Measurements from ENCODE around the gene HARBI1.
A peak's percentile ranks its signal among the peaks of the same experiment; 100 is the strongest.

The HARBI1 gene

GRCh38 chr11:46625406-46625805 lies 8.4 kb upstream of the HARBI1 start:
- H3K4me3 ChIP-seq (replicated peaks; ENCODE audit: low read depth, low read length): no peak overlapping the region
- DNase-seq (ENCODE audit: extremely low read depth, low read depth): no peak
- no peak for TF ChIP-seq CTCF (IDR thresholded peaks at IDR 0.05; ENCODE audit: low read depth, low read length, missing control alignments)

- DNase-seq (ENCODE audit: extremely low read depth, low read depth): no peak
- peak overlapping the region; percentile 77 for H3K4me3 ChIP-seq (replicated peaks; ENCODE audit: low read depth, low read length)
- TF ChIP-seq CTCF (IDR thresholded peaks at IDR 0.05; ENCODE audit: low read depth, low read length, missing control alignments): no peak
Observed at GRCh38 chr11:46618837-46619236, 1.8 kb upstream of the HARBI1 start.

- DNase-seq (ENCODE audit: extremely low read depth, low read depth): no peak
- no peak for TF ChIP-seq CTCF (IDR thresholded peaks at IDR 0.05; ENCODE audit: low read depth, low read length, missing control alignments)
- peak overlapping the region; percentile 77 for H3K4me3 ChIP-seq (replicated peaks; ENCODE audit: low read depth, low read length)
Observed at GRCh38 chr11:46617972-46618314, 916 bp upstream of the HARBI1 start.

- peak; percentile 6 for DNase-seq (ENCODE audit: extremely low read depth, low read depth)
- peak overlapping the region; percentile 77 for H3K4me3 ChIP-seq (replicated peaks; ENCODE audit: low read depth, low read length)
- no peak for TF ChIP-seq CTCF (IDR thresholded peaks at IDR 0.05; ENCODE audit: low read depth, low read length, missing control alignments)
Observed at GRCh38 chr11:46616551-46617133, 385 bp downstream of the HARBI1 start.

GRCh38 chr11:46615756-46616155 lies 1.3 kb downstream of the HARBI1 start:
- H3K4me3 ChIP-seq (replicated peaks; ENCODE audit: low read depth, low read length): no peak overlapping the region
- TF ChIP-seq CTCF (IDR thresholded peaks at IDR 0.05; ENCODE audit: low read depth, low read length, missing control alignments): no peak
- DNase-seq (ENCODE audit: extremely low read depth, low read depth): no peak

- no peak for TF ChIP-seq CTCF (IDR thresholded peaks at IDR 0.05; ENCODE audit: low read depth, low read length, missing control alignments)
- H3K4me3 ChIP-seq (replicated peaks; ENCODE audit: low read depth, low read length): no peak overlapping the region
- no peak for DNase-seq (ENCODE audit: extremely low read depth, low read depth)
Observed at GRCh38 chr11:46612326-46612725, 4.7 kb downstream of the HARBI1 start.

Data from HFF-Myc (cell line).